Epidermal melanocyte (primary cell): ENCODE results near the gene MRPS25.

ENCODE experiments used
- DNase-seq: peaks from one replicate; pipeline ENCODE4 v3.0.0; 2011; ENCODE audit warnings: low spot score; ENCODE audit not compliant: insufficient read length

Gene MRPS25

DNA sequence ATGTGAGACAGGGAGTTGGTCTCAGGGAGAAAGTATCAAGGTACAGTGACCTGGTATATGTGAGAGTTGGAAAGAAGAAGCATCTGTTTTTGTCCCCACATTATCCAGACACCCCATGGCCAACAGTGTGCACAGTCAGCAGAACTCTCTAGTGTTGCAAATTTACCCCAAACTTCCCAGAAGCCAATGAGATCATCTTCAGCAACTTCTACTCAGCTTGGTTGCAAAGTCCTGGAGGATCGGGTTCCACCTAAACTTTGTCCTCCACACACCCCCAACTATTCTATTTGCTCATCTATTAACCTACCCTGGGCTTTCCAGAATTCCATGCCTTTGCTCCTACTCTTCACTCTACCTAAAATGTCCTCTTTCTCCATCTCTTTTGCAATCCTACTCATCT is 18.1 kb upstream of the MRPS25 start:
- DNase-seq, result no peak

DNA sequence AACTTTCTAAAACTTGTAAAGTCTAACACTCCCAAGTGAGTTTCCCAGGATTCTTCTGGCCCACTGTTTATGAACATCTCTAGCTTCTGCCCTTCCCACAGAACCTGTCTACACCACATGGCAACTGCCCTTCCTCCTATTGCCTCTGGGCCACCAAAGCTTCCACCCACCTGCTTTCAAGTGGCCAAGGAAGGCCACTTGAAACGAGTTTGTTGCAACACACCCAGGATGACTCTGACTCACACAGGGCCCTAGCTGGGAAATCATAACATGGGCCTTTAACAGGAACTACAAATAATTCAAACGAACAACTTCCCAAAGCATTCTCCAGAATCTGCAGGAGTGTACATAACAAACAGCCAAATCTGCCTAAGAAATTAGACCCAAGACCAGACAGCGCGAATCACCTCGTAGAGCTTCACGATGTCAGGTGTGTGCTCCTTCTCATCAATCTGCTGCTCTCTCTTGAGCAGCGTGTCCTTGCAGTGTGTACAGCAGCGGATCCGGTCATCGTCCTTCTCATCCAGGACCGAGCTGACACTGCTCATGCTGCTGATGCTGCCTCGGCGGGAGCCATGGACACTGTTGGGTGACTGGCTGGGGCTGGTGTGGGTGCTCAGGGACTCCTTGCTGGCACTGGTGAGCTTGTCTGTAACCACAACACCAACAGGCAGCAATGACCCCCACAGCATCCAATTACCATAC is 17.0 kb upstream of the MRPS25 start:
- no peak for DNase-seq

DNA sequence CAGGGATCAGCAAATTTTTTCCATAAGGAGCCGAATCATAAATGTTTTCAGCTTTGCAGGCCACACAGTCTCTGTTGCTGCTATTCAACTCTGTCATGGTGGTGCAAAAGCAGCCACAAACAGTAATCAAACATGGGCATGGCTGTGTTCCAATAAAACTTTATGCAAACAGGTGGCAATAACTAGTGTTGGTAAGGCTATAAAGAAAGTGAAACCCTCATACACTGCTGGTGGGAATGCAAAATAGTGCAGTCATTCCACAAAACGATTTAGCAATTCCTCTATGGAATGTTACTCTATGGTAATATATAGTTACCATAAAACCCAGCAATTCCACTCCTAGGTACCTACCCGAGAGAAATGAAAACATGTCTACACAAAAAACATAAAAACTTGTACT is 14.0 kb upstream of the MRPS25 start:
- DNase-seq, result no peak

DNA sequence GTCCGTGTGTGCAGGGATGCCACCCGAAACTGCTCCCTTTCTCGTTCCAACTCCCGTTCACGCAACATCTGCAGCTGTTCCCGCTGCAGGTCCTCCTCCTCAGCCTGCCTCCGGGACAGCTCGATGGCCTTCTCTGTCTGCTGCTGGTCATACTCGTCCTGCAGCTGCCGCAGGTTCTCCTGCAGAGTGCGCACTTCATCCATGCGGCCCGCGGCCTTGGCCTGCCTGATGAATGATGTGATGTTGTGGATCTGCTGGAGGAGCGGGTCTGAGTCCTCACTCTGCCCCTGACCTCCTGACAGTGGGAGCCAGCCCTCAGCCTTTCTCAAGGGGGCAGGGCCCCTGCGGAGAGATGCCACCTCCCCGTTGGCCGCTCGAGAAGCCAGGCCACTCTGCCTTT is 9.4 kb upstream of the MRPS25 start:
- no peak for DNase-seq

DNA sequence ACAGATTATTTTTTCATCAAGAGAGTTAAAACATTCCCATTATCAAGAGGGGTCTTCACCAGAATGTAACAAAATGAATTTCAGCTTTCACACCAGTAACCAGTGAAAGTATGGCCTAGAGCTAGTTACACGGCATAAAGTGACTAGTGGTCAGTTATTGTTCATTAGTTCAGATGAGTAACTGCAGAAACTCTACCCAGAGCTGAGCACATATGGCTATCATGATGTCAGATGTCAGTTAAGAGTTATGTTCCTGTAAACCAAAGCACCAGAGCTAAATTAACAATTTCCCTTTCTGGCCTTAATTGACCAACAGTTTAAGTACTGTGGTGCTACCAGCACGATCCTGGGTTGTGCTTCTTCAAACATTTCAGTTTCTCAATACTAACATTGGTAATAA is 6.6 kb upstream of the MRPS25 start:
- no peak for DNase-seq

DNA sequence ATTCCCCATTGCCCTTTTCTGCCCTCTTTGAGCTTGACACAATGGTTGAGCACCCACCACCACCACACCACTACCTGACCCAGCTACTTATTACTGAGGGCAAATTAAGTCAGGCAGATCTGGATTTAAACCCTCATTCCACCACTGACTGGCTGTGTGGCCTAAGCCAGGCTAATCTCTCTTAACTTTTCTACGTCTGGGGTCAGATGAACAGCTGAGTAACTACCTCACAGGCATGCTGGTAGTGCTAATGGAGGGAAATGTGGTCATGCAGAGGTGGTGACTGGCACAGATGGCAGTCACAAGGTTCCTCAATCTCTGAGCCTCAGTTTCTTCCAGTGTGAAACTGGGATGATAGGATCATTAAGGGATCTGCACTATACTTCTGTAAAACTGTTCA is 4.3 kb upstream of the MRPS25 start:
- DNase-seq, result no peak

DNA sequence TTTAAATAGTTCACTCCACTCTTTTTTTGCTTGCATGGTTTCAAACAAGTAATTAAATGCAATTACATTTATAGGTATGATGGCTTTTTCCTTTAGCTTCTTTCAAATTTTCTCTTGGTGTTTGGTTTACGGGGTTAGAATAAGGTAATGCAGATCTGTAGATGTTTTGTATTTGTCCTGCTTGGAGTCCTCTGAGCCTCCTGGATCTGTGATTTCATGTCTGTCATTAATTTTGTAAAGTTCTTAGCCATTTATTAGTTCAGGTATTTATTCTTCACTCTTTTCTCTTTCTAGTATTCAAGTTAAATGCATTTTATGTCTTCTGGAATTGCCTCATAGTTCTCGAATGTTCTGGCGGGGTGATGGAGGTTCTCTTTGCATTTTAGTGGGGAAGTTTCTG is 1.4 kb upstream of the MRPS25 start:
- no peak for DNase-seq

DNA sequence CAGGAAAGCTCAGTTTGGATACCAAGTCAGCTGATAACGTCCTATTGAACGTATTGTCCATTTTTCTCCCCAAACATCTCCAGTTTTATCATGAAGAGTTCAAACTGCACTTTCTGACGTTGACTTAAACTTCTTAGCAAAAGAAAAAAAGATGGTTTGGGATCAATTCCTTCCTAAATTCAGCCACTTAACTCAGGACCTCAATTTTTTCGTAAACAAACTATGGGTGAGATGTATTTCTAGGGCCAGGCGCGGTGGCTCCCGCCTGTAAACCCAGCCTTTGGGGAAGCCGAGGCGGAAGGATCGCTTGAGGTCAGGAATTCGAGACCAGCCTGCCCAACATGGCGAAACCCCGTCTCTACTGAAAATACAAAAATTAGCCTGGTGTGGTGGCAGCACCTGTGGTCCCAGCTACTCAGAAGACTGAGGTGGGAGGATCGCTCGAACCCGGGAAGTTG is 464 bp upstream of the MRPS25 start:
- no peak for DNase-seq

DNA sequence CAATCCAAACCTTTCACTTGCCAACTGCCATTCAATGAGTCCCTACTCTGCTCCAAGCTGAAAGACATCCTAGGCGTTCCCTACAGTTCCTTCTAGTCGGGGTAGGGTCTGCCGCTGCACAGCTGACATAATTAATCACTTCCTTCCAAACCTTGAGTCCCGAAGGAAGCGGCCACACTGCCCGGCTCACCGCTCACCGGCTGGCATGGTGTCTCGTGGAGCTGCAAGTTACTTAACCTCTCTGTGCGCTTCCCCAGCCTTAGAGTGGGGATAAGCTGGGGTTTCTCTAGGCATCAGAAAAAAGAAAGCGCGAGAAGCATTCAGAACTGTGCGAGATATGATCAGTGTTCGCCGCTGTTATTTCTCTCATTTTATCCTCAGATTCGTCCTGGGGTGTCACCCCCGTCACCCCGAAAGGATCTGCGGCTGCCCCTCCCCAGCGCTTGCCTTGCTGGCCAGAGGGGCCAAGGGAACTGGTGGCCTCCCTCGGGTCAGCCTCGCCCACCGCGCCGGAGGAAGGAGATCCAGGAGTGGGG is 748 bp downstream of the MRPS25 start:
- DNase-seq, result peak; percentile 38

DNA sequence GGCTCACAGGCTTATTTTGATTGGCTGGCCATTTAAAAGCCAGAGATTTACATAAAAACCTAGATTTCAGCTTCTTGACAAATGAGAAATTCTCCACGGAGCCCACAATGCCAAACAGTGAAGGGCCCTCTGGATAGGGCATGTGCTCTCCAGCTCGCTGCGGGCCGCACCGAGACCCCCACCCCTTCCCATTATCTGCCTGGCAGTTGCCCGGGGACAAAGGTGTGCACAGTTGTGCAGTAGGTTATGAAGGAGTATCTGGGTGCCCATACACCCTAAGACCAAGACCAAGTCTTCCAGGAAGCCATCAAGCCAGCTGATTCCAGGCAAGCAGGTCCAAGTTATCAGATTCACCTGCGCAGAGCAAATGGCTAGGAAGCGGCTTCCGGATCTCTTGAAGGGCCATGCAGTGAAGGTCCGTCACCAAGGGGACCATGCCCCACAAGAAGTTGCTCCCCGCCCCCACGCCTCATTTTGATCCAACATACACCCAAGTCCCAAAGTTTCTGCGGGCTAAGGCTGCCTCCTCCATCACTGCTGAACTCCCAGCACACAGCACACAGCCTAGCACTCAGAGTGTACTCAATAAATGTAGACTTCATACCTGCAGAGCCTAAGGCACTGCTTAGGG is 1.3 kb downstream of the MRPS25 start:
- DNase-seq, result no peak

DNA sequence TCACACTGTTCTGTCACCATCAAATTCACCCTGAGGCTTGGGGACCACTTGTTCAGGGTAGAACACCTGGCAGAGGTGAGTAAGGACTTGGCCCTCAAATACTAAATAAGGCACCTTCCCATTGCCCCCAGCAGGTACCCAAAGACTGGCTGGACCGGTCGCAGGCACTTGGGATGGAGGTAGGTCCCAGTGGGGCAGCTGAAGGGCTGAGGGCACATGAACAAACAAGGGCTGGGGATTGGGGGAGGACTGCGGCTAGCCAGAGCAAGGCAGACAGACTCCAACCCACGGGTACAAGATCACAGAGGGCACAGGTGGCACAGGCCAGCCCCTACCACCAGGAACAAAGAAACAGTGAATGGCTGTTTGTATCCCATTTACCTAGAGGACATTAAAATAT is 1.9 kb downstream of the MRPS25 start:
- no peak for DNase-seq

DNA sequence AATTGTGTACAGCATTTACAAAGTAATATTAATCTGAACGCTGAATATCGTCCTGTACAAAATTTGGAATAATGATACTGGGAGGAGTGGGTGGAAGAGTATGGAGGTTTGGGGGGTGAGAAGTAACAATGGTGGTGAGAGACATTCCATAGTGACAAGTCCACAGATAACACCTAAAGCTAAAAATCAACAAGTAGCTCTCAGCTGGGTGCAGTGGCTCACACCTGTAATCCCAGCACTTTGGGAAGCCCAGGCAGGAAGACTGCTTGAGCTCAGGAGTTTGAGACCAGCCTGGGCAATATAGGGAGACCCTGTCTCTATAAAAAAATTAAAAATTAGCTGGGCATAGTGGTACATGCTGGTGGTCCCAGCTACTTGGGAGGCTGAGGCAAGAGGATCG is 5.1 kb downstream of the MRPS25 start:
- no peak for DNase-seq

DNA sequence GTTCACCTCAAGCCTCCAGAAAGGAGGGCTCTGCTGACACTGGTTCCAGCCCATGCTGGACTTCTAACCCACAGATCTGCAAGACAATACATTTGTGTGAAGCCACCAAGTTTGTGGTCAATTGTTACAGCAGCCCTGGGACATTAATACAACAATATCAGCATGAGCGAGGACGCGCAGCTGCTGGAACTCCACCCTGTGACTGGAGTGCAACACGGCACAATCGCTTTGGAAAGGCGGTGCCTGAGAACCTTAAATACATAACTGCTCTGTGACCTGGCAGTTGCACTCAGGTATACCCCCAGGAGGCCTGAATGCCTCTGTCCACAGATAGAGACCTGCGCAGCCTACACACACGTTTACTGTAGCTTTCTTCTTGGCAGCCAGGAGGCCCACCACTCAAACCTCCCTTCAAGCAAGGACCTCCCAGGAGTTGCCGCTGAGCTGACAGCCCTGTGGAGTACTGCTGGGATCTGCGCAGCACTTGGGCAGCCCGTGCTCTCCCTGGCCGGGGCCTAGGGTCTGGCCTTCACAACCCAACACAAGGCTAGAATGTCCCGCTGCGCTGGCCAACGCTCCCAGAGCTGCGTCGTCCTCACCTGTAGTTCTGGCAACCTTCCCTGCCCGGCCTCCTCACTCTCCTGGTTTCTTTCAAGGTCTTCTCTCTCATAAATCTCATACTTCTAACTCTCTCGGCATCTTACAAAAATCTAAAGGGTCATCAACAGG is 8.3 kb downstream of the MRPS25 start:
- no peak for DNase-seq

DNA sequence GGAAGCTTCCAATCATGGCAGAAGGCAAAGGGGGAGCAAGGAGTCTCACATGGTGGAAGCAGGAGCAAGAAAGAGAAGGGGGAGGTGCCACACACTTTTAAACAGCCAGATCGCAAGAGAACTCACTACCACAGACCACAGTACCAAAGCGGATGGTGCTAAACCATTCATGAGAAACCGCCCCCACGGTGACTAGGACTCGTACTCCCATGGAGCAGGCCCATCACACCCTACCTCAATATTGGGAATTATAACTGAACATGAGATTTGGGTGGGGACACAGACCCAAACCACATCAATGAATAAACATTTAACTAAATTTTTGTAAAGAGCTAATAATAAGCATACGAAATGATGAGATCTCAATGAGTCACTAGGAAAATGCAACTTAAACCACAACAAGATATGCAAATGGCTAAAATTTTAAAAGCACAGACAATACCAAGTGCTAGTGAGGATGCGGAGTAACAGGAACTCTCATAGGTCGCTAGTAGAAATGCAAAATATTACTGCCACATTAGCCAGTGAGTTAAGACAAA is 10.0 kb downstream of the MRPS25 start:
- no peak for DNase-seq

DNA sequence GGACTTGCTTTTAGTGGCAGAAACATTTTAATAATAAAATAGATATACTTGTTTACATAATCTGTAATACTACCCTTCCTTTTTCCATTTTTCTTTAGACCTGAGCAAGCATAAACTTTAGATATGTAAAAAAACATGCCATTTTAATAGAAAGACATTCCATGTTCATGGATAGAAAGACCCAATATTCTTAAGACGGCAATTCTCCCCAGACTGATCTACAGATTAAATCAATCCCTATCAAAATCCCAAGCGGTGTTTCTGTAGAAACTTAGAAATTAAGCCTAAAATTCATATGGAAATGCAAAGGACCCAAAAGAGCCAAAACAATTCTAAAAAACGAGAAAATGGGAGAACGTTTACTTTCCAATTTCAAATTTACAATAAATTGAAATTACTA is 11.6 kb downstream of the MRPS25 start:
- no peak for DNase-seq

DNA sequence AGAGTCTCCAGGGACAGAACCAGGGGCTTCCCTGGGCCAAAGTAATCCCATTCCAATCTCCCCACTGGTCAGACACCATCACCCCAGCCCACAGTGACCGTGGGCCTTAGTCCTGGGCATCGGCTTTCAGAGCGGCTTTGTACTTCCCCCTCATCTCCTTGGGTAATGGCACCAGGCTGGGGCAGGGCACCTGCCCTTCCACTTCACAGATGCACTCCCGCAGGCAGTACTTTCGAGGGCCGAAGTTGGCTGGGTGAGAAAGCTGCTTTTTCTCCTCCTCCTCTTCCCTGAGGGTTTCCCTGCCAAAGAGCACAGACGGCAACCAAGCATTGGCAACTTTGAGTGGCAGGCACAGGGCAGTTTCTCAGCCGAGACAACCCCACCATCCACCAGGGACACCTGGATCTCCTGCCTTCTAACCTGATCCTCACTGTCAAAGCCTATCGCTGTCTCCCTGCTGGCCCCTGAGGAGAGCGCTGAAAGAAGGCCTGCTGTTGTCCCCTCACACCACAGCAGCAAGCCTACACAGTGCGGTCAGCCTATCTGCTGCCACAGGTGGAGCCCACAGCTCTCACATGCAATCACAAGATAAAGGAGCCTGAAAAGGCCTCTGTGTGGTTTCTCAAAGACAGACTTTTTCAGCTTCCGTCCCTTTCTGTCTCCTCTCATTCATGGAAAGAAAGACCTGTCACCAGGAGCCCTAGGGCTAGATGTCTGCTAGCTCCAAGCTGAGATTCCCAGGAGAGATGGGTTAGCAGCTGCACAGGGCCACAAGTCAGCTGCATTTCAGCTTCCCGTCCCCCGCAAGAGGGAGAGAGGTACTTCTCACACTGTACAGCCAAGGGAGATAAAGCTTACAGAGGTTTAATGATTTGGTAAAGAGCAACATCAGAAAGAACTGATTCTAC is 12.5 kb downstream of the MRPS25 start:
- DNase-seq, result no peak

DNA sequence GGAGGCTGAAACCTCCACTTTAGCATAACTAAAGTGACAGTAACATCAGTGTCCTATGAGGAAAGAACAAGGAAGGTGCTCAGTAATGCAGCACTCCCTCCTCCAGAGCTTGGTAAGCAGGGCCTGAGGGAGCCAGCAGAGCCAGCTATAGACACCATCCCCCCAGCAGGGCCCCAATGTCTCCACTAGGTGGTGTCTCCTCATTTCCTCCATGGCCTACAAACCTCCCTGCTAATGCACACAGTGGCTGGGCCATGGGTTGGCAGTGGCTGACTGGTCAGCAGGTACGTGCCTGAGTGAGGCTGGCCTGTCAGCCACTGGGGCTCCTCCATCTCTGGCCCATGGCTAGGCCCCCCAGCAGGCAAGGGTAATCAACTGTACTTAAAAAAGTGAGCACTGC is 13.6 kb downstream of the MRPS25 start:
- no peak for DNase-seq

DNA sequence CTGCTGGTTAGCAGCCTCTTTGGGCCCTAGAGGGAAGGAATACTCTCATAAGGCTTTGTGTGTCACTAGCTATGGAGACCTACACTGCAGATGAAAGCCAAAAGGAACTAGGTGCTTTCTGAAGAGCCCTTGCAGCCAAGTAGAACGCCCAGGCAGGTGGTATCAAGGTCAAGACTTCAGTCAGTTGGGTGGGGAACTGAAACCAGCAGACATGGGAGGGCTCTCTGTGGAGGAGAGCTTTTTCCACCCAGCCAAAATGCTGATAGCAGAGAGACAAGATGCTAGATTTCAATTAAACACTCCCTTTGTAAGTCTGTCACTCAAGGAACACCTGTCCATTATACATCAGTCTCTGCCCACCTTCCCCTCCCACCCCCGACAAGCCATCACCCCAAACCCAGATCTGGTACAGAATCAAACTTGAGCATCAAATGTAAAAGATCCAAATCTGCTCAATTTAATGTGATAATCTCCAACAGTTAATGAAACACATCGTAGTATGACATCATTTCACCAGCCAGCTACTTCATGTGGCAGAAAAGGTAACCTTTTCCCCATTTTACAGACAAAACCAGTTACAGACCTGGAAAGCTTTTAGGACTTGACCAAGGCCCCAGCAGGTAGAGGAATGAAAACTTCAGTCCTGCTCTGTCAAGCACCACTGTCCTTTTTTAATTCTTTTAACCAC is 14.6 kb downstream of the MRPS25 start:
- no peak for DNase-seq

DNA sequence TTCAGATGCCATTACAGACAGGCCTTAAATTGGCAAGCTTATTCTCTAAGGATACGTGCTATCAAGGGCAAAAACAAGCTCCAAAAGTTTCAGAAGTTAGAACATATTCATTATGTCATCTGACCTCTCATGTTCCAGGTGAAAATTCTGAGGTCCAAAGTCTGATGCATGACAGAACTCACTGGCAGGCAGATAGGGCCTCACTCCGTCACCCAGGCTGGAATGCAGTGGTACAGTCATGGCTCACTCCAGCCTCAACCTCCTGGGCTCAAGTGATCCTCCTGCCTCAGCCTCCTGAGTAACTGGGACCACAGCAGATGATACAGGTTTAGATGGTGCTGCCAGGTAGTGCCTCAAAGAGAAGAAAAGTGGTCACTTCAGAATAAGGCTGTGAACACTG is 15.5 kb downstream of the MRPS25 start:
- DNase-seq, result no peak

DNA sequence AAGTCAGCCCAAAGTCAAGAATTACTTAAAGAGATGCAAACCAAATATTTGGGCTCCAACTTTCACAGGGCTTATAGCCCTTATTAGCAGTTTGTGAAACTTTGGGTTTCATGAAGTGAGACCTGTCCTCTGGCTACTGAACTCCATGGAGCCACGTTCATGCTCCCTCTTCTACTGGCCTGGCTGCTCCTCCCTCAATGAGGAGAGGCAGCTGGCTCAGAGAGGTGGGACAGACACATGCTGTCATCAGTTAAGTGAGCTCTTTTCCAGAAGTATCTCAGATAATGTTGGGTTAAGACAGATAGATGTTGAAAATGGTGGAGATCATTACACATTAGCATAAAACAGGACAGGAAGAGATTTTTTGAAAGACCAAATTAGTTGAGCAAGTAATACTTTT is 19.4 kb downstream of the MRPS25 start:
- no peak for DNase-seq

DNA sequence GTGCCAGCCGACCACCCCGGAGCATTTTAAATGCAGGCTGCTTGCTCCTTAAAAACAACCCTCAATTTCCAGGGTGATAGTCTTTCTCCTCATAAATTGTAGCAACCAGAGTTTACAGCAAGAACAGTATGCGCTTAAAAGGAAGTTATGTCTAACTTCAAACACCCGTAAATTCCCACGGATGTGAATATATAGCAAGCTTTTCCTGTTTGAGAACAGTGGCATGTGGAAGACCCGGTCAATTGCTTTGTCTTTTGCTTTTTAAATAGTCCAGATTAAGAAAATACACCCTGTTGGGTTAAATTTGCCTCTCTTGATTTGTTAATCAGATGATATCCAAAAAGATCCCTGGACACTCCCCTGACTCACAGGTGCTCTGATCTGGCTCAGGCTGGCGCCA is 20.8 kb downstream of the MRPS25 start:
- no peak for DNase-seq
